CD4-positive, alpha-beta T cell (primary cell): ENCODE measurements around the gene R3HCC1L. TPM values are rescaled to one million over a fixed set of nuclear protein-coding genes. Genes with fewer than 3 reads are reported as not detected.

Experiments used
- ATAC-seq: fragments of 200-7000 bp; cut with Tn5 transposase; one replicate; pipeline ENCODE4 v1.10.0; 2022; ENCODE audit warnings: mild to moderate bottlenecking; ENCODE audit not compliant: poor library complexity
- CTCF ChIA-PET: fragments of 350-600 bp; sonication (Branson Sonifier 250); formaldehyde crosslinking; loops from one replicate; lab custom pipeline; 2021; ENCODE audit warnings: antibody characterized with exemption, inconsistent platforms; lab: Charles Lee
- POLR2A ChIA-PET: fragments of 350-600 bp; sonication (Branson Sonifier 250); formaldehyde crosslinking; loops from one replicate; lab custom pipeline; 2021; ENCODE audit warnings: antibody characterized with exemption, inconsistent platforms; lab: Charles Lee
- DNase-seq, 14 experiments: peaks; one replicate each; pipeline ENCODE4 v3.0.0-alpha.2; 2013 to 2020; ENCODE audit warnings: mixed read lengths in 2 of 14
- H3K27ac ChIP-seq, 2 donors: one replicate each; pipeline versions ENCODE4 v1.5.1 to v1.7.0; 2013; ENCODE audit warnings: low read length in 2 of 2, low read depth in 1 of 2, mild to moderate bottlenecking in 1 of 2
- H3K27me3 ChIP-seq, 2 experiments: 1 replicate in 1 of 2; 2 replicates in 1 of 2; pipeline versions ENCODE4 v1.6.1 to v1.7.0; 2013; ENCODE audit warnings: low read length in 2 of 2, control low read depth in 1 of 2, mild to moderate bottlenecking in 1 of 2, moderate library complexity in 1 of 2; ENCODE audit not compliant: insufficient read depth in 2 of 2, control insufficient read depth in 1 of 2
- H3K36me3 ChIP-seq: one replicate; pipeline ENCODE4 v1.6.1; 2013; ENCODE audit warnings: low read length, control low read depth; ENCODE audit not compliant: insufficient read depth
- H3K4me1 ChIP-seq: one replicate; pipeline ENCODE4 v1.6.1; 2013; ENCODE audit warnings: low read length, control low read depth; ENCODE audit not compliant: insufficient read depth
- H3K4me3 ChIP-seq: one replicate; pipeline ENCODE4 v1.5.1; 2013; ENCODE audit warnings: mild to moderate bottlenecking, low read length, moderate library complexity
- H3K9me3 ChIP-seq, 2 experiments: 1 replicate in 1 of 2; 2 replicates in 1 of 2; pipeline versions ENCODE4 v1.6.1 to v1.7.0; 2013; ENCODE audit warnings: low read length in 2 of 2, mild to moderate bottlenecking in 2 of 2, control low read depth in 1 of 2, moderate library complexity in 1 of 2; ENCODE audit not compliant: control insufficient read depth in 1 of 2, insufficient read depth in 1 of 2
- H3K27ac Mint-ChIP-seq: one replicate; pipeline ENCODE4 v1.8.0; 2020; ENCODE audit warnings: mixed read lengths
- H3K27me3 Mint-ChIP-seq: one replicate; pipeline ENCODE4 v1.8.0; 2021; ENCODE audit warnings: mixed read lengths
- H3K36me3 Mint-ChIP-seq: one replicate; pipeline ENCODE4 v1.8.0; 2021; ENCODE audit warnings: low read depth, mixed read lengths
- H3K4me1 Mint-ChIP-seq: one replicate; pipeline ENCODE4 v1.8.0; 2021; ENCODE audit warnings: low read depth, mixed read lengths
- H3K4me3 Mint-ChIP-seq: one replicate; pipeline ENCODE4 v1.8.0; 2020; ENCODE audit warnings: mild to moderate bottlenecking, mixed read lengths
- H3K9me3 Mint-ChIP-seq: one replicate; pipeline ENCODE4 v1.8.0; 2020; ENCODE audit warnings: mixed read lengths
- intact Hi-C, 2 experiments: fragments of 100-400 bp; cut with DNase I in 1 of 2; cut with micrococcal nuclease in 1 of 2; formaldehyde crosslinking; loops; one replicate each; pipeline versions ENCODE4 v1.15.1 to v1.9.0; 2023 to 2025; cut with DNase I, micrococcal nuclease
- total RNA-seq, 174 experiments: library from RNA in 2 of 174; stranded (reverse) in 2 of 174; gene quantifications; one replicate each; pipeline ENCODE4 v1.2.3 and lab custom pipeline; 2021 to 2026
- TF ChIP-seq, protein P1 (sequence below): fragments of 200-600 bp; IDR thresholded peaks from one replicate; pipeline ENCODE4 v1.8.0; 2022; ENCODE audit warnings: antibody characterized with exemption, mild to moderate bottlenecking

The R3HCC1L gene
- total RNA-seq, 2 experiments from 2014 or later, result 12.7 to 13.7 TPM

DNA sequence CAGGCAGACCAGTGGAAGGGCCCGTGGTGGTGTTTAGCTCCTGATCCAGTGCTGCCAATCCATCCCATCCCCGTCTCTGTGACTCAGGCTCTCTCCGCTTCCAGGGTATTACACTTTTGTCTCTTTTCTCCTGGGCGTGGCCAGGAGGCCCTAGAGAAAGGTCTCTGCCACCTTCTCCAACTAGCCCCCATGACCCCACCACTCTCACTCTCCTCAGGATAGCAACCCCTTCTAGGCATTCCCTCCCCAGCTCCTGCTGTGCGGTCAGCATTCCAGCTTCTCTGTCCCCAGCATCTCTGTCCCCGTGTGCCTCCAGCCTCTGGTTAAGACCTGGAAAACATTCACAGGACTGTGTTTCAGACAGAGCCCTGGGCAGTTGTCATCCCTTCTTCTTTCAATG lies 36.2 kb upstream of the R3HCC1L start:
- Mint-ChIP-seq H3K36me3 (no peaks in the 10 kb centered on the region), H3K27ac (no peak overlapping the region), H3K27me3 (peaks cover 15% of the 10 kb centered on the region), H3K9me3 (no peaks in the 10 kb centered on the region), H3K4me3 (no peak overlapping the region), H3K4me1 (no peaks in the 10 kb centered on the region)
- Histone ChIP-seq H3K4me1 (no peaks in the 10 kb centered on the region), H3K4me3 (no peak overlapping the region), H3K27ac (no peak overlapping the region), H3K9me3 (no peaks in the 10 kb centered on the region), H3K27me3 (peaks cover 0 to 5% of the 10 kb centered on the region in 2 experiments), H3K36me3 (no peaks in the 10 kb centered on the region)
- ChIA-PET POLR2A (no interaction called here), CTCF (no interaction called here)
- ATAC-seq, result no peak
- DNase-seq, result no peak
- TF ChIP-seq, protein P1, sequence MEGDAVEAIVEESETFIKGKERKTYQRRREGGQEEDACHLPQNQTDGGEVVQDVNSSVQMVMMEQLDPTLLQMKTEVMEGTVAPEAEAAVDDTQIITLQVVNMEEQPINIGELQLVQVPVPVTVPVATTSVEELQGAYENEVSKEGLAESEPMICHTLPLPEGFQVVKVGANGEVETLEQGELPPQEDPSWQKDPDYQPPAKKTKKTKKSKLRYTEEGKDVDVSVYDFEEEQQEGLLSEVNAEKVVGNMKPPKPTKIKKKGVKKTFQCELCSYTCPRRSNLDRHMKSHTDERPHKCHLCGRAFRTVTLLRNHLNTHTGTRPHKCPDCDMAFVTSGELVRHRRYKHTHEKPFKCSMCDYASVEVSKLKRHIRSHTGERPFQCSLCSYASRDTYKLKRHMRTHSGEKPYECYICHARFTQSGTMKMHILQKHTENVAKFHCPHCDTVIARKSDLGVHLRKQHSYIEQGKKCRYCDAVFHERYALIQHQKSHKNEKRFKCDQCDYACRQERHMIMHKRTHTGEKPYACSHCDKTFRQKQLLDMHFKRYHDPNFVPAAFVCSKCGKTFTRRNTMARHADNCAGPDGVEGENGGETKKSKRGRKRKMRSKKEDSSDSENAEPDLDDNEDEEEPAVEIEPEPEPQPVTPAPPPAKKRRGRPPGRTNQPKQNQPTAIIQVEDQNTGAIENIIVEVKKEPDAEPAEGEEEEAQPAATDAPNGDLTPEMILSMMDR, result no peak
- intact Hi-C loops, result no loop called here

DNA sequence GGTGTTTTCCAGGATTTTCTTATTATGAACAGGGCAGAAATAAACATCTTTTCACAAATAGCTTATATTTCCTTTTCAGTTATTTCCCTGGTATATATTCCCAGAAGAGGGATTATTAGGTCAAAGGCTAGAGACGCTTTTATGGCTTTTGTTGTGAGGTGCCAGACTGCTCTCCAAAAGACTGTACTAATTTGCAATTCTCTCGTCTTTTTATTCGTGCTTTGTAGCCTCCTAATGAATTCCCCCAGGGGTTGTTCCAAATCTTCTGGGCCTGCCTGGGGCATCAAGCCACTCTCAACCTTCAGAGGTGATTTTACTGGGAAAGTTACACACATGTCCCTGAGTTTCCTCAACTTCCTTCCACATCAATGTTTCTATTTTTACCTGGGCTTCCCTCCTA lies 34.0 kb upstream of the R3HCC1L start:
- intact Hi-C loops, result no loop called here
- DNase-seq (no peak), ATAC-seq (no peak)
- H3K4me3 ChIP-seq, result no peak overlapping the region
- H3K36me3 Mint-ChIP-seq, result no peaks in the 10 kb centered on the region
- no peaks in the 10 kb centered on the region for H3K9me3 ChIP-seq
- TF ChIP-seq, protein P1, result no peak
- ChIA-PET CTCF (interaction anchor here (0.6 kb wide), 1 partner anchor 9 kb away, joined by 3 read pairs; no protein-coding TSS in a partner anchor), POLR2A (no interaction called here)
- no peak overlapping the region for H3K27ac ChIP-seq
- no peaks in the 10 kb centered on the region for H3K4me1 ChIP-seq
- H3K9me3 Mint-ChIP-seq, result no peaks in the 10 kb centered on the region
- H3K4me3 Mint-ChIP-seq, result no peak overlapping the region
- peaks cover 4% of the 10 kb centered on the region for H3K27me3 Mint-ChIP-seq
- H3K27me3 ChIP-seq, result peaks cover 0 to 2% of the 10 kb centered on the region in 2 experiments
- H3K27ac Mint-ChIP-seq, result no peak overlapping the region
- H3K4me1 Mint-ChIP-seq, result no peaks in the 10 kb centered on the region
- no peaks in the 10 kb centered on the region for H3K36me3 ChIP-seq

GRCh38 chr10:98101366-98101765 lies 33.1 kb upstream of the R3HCC1L start:
- no peak overlapping the region for H3K27ac Mint-ChIP-seq
- intact Hi-C loops, result no loop called here
- TF ChIP-seq, protein P1, result no peak
- H3K36me3 Mint-ChIP-seq, result no peaks in the 10 kb centered on the region
- Histone ChIP-seq H3K27ac (no peak overlapping the region), H3K36me3 (no peaks in the 10 kb centered on the region), H3K9me3 (no peaks in the 10 kb centered on the region), H3K27me3 (peaks cover 0 to 2% of the 10 kb centered on the region in 2 experiments), H3K4me1 (no peaks in the 10 kb centered on the region), H3K4me3 (no peak overlapping the region)
- no peak overlapping the region for H3K4me3 Mint-ChIP-seq
- DNase-seq, result no peak
- no peak for ATAC-seq
- ChIA-PET CTCF (no interaction called here), POLR2A (interaction anchor here (0.6 kb wide), 1 partner anchor 1256 kb away, joined by 3 read pairs; no protein-coding TSS in a partner anchor)
- no peaks in the 10 kb centered on the region for H3K4me1 Mint-ChIP-seq
- peaks cover 4% of the 10 kb centered on the region for H3K27me3 Mint-ChIP-seq
- no peaks in the 10 kb centered on the region for H3K9me3 Mint-ChIP-seq
